ENCODE results near the gene CAMK1G.
A peak's percentile ranks its signal among the peaks of the same experiment; 100 is the strongest.

Gene CAMK1G

DNA sequence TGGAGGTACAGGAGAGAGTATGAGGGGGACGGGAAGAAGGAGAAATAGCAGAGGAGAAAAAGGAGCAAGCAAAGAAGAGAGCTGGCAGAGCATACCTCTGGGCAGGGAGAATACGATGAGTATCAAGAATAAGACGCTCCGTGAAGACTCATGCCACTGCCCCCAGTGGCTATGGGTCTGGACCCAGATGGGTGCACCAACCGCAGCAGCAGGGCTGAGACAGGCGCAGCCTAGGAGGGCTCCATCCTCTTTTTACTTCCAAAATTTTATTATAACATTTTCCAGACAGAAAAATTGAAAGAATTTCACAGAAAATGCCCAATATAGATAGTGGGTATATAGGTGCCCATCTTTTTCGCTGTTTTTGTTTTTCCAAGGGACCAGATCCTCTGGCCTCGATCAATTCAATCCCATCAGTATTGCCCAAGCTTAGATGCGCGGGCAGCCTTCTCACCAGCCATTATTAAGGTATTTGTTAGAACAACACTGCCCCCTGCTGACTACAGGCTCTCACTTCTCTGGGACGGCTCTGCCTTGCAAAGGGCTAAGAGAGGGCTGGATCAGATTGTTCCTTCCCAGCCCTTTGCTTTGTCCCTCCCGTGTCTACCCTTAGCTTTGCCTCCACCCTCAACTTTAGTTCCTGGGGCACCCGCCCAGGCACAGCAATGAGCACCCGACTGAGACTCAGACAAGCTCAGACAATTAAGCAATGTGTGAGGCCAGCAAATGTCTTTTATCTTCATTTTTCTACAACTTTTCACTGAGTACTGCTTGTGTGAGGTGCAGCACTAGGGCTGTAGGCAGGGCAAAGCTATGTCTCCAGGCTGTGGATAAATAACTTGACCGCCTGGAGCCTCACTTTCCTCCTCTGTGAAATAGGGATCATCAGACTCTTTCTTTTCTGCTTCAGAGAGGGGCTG lies 17.5 kb upstream of the CAMK1G start:
- peak; percentile 48 for DNase-seq

DNA sequence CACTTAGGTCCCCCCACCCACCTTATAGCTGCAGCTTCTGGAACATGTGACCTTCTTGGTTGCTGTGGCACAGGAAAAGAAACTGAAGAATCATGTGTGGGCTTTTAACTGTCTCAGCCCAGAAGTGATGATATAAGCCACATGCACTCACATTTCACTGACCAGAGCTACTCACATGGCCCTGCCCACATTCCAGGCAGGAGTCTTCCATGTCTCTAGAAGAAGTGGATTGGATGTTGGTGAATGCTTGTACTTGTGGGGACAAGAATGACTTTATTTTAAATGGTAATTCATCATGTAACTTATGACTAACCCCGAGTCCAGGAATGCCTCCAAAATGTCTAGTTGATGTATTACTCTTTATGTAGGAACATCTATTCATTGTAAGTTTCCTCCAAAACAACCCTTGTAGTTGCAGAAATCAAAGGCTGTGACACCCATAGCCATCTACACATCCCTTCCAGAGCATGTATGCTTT lies 15.8 kb upstream of the CAMK1G start:
- peak; percentile 47 for DNase-seq

DNA sequence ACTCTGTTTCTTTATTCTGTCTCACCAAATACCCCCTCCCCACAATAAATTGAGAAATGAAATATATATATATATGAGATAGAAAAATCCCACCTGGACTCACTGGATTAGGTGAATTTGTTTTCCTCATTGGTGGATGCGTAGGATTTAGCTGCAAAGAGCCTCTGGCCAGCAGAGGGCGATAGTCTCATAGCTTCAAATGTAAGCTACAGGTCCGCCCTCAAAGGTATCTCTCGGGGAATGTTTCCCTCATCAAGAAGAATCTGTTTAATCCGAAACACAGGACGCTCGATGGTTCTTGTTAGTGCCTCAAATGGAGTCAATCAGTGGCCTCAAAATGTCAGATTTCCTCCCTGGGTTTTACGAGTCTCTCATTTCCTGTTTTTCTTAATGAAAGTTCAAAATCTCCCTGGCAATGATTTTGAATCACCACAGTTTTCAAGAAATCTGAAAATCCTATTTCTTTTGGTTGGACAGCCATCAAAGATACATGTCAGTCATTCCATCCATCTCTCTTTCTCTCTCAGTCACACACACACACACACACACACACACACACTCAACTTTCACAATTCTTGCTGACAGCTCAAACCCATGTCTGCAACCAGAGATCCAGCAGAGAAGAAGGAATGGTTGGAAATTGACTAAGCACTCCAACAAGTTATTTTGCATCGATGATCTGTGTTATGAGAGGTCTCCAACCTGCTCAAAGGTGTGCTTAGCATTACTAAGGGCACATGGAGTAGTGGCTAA lies 13.9 kb upstream of the CAMK1G start:
- peak; percentile 42 for DNase-seq

DNA sequence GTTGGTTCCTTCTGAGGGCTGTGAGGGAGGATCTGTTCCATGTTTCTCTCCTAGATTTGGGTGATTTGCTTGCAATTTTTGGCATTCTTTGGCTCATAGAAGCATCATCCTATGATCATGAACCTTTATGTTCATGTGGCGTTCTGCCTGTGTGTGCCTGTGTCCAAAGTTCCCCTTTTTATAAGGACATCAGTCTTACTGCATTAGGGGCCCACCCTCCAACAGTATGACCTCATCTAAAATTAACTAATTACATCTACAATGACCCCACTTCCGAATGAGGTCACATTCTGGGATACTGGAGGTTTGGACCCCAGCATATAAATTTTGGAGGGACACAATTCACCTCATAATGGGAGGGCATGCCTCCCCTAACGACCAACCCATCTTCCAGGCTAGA lies 12.8 kb upstream of the CAMK1G start:
- no peak for DNase-seq

DNA sequence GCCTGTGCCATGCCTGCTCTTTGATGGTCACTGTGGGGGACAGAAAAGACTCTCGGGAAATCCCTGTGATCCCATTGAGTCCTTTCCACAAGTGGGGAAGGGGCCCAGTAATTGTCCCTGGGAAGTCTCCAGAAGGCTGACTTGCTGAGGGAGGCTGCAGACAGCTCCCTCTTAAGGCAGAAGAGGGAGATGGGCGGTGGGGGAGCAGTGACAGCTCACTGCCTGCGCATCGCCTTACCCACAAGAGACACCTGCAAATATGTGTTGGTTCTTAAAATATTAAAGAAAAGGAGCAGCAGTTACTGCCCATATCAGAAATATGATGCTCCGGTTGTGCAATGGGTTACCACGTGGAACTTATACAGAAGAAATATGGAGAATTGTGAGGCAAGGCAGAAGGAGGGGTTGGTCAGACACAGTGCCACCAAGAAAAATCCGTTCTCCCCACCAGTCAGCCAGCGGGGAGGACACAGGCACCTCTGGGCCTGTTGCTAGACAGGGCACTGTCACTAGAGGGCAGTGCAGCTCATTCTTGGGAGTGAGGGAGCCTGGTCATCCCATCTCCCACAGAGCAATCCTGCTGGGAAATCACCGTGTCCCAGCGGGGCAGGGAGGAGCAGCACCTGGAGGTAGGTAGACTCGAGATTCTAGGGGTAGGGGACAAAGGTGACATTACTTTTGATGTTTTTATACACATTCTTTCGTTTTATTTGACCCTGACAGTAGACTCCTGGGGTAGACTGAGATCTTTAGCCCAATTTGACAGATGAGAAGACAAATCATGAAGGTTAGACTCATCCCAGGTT lies 6.9 kb upstream of the CAMK1G start:
- DNase-seq = peak; percentile 52

DNA sequence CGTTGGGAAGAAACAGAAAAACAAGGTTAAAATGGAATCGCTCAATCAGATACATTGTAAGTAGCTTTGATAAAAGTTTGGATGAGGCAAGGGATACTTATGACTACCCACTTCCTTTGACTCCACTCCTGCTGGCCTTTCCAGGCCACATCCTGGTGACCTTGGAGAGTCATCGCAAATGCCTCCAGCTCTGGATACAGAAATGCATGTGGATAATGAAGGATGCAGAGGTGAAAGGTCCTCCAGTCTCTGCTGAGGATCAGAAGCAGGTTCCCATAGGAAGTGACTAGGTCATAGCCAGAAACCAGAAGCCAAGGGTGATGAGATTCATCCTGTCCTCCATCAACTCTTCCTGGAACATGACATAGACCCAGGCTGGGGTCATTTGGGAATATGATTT lies 6.2 kb upstream of the CAMK1G start:
- no peak for DNase-seq

DNA sequence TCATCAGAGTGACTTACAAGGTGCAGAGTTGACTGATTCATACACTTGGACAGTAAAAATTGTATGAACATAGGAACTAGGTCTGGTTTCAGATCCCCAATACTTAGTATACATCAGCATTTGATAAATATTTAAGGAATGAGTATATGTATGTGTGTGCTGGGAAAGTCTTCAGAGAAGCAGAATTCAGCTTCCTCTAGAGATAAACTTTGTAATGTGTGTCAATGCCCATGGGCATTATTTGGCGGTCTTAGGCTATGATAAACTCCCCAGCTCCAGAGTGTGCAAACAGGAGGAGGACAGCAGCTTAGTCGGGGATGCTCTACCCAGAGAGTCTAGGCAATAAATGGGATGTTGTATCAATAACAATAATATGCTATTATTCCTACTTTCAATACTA lies 2.9 kb upstream of the CAMK1G start:
- no peak for DNase-seq

DNA sequence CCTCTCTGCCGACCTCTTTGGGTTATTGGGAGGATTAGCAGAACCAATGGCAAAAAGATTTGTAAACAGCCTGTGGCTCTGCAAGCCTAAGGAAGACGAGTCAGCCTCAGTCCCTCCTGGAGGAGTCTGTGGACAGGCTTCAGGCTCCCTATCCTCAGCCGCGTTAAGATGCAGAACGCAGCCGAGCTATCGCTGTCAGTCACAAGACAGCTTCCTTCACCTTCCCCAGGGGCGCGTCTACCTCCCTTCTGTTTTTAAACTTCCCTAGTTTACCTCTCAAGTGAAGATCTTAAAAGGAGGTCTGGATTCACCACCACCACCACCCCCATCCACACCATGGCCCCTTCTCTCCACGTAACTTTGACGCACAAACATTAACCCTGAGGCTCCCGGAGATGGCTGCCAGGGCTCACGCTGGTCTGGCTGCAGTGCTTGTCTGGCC lies 738 bp downstream of the CAMK1G start:
- DNase-seq = no peak

DNA sequence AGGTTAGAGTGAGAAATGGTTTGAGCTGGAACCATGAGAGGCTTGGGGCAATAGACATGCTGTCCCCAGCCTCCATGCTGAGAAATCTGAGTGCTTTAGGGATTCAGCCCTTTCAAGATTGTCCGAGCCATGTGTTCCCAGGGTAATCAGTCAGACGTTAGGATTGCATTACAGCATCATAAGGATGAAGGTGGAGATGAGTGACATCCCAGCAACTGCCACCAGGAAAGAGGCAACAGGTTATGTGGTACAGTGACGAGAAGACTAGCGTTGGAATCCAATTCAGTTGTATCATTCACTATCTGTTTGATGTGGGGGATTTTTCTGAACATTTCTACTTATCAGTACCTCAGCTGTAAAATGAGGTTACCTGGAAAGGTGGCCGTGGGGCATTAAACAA lies 1.7 kb downstream of the CAMK1G start:
- DNase-seq = no peak

DNA sequence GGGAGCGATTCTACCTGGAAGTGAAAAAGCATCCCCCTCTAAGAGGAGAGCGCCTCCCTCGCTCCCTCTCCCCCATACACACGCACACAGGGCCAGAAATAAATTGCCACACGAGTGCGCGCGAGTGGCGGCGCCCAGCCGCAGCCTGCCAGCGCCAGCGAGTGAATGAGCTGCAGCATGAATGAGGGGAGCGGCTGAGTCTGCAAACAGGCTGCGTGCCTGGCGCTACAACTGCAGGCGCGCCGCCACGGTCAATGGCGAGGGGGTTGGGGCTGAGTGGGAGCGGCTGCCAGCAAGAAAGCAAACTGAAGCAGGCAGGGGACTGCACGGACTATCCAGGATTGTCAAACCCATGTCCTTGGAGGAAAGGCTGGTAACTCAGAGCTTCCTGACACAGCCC lies 2.2 kb downstream of the CAMK1G start:
- no peak for DNase-seq

DNA sequence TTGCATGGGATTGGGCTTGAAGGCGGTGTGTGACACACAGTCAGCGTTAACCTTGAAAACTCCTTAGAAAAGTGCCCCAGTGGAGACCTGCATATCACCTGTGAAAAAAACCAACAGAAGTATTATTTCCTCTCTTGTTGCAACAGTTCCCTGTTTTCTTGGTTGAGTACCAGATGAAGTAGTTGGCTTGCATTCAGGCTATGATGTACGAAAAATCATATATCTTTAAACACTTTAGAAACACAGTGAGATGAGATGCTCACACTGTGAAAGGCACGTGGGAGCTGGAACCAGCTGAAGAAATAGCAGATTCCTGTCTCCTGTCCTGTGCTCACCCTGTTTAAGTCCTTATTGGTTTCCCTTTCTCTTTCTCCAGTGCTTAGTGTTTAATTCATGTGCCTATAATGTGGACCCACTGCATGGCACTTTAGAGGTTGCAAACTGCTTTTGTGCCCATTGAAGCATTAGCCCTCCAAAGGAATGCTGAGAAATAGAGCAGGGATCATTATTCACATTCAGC lies 2.8 kb downstream of the CAMK1G start:
- no peak for DNase-seq

DNA sequence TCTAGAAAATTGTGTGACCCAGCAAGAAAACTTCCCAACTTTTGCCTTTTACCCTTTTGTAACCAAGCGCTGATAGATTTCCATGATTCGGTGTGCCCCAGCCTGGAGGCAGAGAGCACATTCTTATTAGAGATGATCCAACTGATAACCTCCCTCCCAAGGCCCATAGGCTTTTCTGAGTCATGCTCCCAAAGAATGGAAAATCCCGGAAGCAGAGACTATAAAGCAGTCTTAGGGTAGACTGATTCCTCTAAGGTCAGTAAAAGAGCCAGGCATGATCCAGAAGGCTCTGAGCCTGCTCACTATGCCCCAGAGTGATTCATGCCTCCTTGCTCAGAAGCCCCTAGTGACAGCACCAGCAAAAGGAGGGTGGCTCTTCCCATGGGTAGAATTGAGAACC lies 4.3 kb downstream of the CAMK1G start:
- no peak for DNase-seq

DNA sequence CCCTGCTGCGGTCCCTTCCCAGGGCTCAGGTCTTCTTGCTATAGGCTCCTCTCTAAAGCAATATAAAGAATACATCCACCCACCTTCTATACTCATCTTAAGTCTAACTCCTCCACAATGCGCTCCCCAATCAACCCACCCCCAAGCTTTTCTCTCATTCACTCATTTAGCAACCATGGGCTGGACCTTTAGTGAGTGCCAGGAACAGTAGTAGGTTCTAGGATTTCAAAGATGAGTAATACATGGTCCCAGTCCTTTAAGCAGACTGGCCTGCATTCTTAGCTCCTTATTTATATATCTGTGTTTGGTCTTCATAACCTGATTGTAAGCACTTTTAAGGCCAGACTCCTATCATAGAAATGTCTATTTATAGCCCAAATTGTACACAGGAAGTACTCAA lies 5.9 kb downstream of the CAMK1G start:
- no peak for DNase-seq

DNA sequence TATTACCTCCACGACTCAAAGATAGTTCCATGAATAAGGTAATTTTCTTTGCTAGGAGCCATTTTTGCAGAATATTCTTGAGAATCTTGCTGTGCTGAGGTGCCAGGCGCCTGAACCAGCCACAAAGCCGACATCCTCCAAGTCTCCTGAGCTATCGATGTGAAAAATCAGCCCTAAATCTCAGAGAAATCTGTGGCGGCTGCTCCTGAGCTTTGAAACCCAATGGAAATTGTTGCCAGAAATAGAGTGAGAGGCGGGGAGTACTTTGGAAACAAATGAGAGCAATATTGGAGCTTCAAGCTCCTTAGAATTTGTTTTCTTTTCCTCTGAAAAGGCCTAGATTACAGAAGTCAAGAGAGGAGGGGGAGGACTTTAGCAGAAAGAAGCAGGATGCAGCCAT lies 6.3 kb downstream of the CAMK1G start:
- DNase-seq = no peak

DNA sequence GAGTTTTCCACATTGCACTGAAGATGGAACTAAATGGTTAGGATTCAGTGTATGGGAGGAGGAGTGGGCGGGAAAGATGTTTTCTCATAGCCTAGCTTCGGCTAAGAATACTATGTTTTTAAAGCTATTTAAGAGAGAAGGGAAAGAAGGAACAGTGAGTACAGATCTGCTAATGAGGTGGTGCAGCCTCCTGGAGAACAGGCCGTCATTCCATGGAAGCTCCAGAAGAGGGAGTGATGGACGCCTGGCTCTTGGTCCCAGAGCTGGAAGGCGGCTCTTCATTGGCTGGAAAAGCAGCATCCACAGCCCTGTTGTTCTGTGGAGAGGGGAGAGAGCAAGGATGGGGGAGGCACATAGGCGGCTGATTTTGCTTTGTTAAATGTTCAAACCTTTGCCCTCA lies 6.9 kb downstream of the CAMK1G start:
- DNase-seq = peak; percentile 12

DNA sequence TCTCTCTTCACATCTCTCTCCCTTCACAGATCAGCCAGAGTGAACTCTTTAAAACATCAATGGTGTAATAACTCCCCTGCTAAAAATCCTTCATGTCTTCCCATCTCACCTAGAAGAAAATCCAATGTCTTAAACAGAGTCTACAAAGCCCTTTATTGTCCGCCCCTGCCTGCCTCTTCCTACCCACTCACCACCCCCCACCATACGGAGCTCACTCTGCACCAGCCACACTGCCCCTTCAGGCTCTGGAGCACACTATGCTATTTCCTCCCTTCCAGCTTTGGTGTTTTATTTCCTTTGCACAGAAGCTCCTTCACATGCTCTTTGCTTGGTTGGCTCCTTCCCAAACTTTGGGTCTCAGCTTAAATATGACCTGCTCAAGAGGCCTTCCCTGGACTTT lies 10.2 kb downstream of the CAMK1G start:
- DNase-seq = no peak

DNA sequence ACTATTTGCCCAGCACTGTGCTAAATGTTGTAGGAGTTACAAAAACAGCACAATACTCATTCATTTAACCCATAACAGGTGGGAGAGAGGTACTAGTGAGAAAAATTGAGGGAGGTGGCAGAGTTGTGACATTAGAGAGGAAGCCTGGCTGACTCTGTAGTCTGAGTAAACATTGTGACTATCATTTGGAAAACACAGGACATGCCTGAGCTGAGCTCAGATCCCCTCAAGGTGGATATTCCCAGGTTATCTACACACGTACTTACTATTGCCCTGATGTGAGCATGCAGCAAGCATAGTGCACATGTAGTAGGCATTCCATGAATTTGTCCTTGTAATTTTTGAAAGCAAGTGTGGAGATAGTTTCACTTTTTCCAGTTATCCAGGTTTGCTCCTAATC lies 10.9 kb downstream of the CAMK1G start:
- DNase-seq = no peak

DNA sequence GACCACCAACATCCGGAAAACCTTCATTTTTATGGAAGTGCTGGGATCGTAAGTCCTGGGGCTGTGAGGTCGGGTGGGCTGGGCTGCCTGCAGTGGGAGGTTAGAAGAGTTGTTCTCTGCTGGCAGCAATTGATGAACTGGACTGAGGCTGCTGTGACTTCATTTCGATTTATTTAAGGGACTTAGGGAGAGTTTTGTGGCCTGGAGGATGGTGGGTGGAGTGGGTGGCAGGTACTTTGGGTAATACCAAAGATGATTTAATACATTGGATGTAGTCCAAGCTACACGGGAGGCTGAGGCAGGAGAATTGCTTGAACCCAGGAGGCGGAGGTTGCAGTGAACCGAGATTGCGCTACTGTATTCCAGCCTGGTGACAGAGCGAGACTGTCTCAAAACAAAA lies 11.5 kb downstream of the CAMK1G start:
- DNase-seq = no peak

DNA sequence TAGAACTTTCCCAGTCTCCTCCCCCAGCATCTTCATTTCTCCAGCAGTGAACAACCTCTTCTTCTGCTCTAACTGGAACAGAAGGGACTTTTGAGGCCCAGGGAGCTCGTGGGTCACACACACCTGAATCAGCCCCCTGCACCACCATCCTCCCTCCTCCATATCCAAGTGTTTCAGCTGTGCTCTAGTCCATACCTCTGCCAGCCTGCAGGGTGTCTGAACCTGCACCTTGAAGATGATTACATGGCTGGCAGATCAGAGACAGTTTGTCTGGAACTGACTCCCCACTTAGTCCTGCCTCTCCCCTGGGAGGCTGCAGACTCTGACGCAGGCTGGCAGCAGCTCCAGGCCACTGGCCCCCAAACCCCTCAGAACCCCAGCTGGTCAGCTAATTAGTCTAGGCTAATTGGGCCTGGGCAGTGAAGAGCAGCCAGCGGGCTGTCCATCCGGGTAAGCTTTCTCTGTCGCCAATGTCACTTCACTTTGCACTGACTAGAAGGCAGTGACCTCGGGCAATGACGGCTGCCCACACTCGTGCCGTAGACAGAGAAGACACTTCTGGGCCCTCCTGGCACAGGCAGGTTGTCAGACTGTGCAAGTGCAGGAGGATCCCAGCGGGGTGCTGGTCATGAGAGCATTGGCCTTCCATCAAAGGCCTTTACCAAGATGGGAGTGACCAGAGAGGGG lies 12.2 kb downstream of the CAMK1G start:
- no peak for DNase-seq

DNA sequence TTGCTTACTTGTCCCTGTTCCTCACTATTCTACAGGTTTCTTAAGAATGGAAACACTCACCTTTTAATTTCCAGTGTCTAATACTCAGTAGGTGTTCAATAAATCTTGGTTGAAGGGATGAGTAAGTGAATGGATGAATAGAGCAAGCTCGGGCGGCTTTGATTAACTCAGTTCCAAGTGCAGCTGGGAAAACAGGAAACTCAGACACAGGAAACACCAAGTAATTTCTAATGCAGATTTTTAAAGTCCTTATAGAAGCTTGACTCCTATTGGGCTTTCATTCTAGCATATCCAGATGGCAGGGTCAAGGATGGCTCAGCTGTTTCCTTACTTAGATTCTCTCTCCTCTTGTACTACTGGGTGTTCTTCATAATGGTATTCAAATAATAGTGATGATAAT lies 14.0 kb downstream of the CAMK1G start:
- no peak for DNase-seq

DNA sequence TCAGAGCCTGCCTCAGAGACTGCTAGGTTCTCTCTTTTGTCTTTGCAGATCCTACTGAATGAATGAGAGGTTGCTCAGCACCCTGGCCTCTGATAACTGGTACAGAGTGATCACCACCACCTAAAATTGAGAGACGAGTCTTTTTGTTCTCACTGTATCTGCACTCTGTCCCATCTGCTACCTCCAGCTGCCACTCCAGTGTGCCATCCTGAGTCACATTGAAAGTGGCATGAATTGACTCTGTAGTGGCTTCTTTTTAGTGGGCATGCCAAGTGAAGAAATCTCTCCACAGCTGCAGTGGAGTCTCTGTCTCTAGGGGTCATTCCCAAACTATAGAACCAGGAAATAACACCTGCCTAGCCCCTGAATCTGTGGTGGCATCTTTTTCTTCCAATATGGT lies 14.7 kb downstream of the CAMK1G start:
- no peak for DNase-seq

DNA sequence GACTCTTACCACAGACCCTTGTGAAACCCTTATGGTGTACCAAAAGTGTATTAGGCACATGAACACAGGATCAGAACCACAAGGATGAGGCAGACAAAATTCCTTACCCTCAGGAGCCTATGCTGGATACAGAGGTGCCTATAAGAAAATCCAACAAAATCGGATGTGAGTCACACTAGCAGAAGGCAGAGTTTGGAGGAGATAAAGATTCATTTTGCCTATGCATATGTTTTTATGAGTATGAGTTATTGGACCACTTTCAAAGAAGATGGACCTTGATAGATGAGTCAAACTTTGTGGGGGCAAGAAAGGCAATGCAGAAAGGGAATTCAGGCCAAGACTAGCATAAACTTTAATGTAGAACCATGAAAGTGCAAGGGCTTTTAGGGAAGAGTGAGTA lies 17.0 kb downstream of the CAMK1G start:
- DNase-seq = peak; percentile 32

Measured in NCI-H226 (cell line).